OCI-M2 (cell line): Measurements from ENCODE around the gene ARHGAP24.
"Not testable (repeated sequence)": the region's sequence is repeated elsewhere in the genome, so short reads cannot be mapped to it uniquely, and the experiment has no call there.

Experiments
- DNase-seq: peaks from one replicate; lab custom pipeline; 2025; ENCODE audit not compliant: unreplicated experiment; lab: John Stamatoyannopoulos, UW

Gene ARHGAP24

DNA sequence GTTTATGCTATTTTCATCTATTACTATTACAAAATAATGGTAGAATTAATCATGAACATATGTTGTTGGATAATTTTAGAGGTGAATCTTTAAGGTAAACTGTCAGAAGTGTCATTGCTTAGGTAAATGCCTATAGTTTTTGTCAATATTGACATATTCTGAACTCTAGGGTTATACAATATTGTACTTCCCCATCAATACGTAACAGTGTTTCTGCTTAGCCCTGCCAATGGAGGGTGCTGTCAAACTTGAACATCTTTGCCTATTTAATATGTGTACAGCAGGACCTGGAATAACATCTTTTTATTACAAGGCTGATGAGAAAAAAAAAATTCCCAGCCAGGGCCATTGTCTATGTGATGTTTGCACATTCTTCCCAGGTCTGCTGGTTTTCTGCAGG, 40.8 kb downstream of the ARHGAP24 start:
- DNase-seq, result no peak

DNA sequence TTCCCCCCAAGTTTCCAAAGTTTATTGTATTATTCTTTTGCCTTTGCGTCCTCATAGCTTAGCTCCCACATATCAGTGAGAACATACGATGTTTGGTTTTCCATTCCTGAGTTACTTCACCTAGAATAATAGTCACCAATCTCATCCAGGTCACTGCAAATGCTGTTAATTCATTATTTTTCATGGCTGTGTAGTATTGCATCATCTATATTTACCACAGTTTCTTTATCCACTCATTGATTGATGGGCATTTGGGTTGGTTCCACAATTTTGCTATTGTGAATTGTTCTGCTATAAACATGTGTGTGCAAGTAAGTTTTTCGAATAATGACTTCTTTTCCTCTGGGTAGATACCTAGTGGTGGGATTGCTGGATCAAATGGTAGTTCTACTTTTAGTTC, 43.6 kb downstream of the ARHGAP24 start:
- not testable (repeated sequence) for DNase-seq

DNA sequence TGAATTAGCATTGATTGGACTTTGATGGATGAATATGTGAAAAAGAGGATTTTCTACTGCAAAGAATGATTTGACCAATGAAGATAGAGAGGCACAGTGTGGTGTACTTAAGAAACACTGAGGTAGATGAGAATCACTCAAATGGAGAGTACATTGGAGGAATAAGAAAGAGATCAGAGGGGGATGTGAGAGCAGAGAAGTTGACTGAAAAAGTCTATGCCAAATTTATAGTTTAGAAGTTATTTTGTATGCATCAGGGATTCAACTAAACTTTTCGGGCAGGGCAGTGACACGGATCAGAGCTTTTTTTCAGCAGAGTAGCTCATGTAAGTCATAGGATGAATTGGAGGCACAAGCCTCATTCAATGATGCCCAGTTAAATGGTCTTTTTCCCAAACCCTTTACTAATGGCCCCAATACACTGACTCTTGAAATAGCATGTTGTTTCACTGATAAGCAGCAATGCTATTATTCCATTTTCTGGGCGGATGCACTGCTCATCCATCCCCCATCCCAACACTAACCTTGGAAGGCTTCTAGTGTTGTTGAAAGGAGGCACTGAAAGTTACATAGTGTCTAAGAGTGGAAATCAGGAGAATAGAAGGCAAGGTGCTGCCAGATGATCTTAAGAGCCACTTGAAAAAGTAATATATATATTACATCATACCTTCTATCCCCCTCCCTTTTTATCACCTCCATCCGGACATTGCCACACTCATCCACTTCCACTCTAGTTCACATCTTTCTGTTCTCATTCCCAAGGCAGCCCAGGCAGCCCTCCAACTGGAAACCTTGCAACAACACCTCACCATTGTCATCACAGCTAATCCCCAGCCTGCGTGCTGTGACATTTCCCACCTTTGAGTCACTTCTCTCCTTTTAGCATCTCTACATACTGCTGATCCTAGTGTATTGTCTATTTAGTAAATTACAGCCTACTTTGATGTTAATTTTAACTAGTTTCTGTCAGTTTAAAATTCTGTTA, 46.1 kb downstream of the ARHGAP24 start:
- no peak for DNase-seq

DNA sequence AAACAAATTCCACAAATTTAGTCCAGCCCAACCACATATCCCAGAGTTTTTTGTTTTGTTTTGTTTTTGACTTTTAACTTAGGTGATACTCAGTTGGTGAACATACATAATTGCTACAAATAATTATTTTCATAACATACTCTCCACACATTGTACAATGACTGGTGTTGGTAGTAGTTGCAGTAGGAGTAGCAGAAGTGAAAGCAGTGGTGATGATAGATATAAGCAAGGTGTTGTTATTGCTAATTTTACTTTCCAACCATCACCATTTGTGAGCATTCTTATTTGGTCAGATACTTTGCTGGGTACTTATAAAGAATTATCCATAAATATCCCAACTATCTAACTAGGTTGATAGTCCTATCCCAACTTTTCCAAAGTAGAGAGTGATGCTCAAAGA, 47.3 kb downstream of the ARHGAP24 start:
- DNase-seq, result no peak

DNA sequence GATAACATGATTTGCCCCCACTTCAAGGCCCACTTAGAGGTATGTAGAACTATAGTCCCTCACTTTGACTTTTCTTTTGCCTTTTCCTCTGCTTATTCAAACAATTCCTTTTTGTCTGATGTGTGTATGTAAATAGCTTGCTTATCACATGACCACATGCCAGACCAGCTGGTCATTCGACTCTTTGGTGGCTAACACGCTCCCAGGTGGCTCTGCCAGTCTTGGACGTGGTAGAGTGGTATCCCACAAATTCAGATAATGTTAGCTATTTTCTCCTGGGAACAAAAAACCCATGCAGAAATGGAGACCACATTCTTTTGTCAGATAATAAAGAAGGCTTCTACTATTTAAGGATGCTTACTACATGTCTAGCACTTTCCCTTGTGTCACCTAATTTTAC, 47.9 kb downstream of the ARHGAP24 start:
- DNase-seq, result no peak

DNA sequence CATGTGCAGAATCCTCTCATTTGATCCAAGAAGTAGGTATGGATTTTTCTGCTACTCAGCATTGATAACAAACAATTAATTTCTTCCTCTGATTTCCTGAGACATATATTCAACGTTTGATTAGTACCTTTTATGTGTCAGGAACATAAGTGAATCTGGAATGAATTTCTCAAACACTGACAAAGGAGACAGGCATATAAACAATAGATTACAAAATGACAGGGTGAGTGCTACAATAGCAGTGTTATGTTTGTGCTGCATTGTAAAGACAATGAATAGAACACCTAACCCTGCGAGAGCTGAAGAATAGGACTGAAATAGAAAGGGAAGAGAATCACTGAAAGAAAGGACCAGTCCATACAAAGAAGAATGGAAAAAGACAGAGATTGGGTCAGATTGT, 52.9 kb downstream of the ARHGAP24 start:
- no peak for DNase-seq

DNA sequence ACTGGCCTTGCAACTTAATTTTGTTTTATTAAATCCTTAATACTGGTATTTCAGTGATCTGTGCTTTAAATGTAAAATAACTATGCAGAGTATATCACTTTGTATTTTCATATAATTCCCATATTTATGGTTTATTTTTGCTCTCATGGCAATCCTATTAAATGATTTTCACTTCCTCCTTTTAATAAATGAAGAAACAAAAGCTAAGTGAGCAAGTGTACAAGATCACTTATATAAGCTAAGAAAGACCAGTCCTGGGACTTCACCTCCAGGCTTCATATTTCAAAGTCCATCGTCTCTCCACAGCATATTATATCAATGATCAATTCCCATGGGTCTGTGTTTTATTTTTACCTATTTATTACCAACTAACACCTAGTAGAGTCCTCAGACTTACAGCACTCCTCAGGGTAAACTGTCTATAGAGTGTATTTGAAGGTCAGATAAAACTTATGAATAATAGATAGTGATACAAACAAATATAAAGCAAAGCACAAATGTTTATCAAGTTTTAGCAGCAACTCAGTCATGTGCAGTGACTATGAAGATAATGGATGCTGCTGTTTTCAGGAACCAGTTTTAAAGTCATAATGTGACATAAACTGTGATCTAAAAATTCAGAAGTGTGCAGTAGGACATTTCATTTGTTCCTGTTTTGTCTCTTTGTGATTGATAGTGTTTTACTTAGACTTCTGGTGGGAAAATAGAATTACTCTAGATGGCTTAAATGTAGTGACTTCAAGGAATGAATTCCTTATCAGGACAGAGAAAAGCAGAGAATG, 56.8 kb downstream of the ARHGAP24 start:
- no peak for DNase-seq

DNA sequence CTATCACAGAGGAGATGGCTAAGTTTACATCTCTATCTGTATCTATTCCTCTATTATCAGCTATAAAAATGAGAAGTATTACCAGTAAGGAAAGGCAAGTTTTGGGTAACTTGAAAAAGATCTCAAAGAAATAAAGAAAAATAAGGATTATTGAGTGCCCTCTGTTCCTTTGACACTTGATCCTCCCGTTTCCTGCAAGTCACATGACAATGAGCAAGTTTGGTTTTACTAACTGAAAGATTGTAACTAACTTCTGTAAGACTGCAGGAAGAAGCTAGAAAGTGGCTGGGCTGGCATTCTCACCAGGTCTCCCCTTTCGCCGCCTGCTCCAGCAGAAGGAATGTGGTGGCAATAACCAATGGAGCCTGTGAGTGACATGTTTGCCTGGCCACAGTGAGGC, 59.2 kb downstream of the ARHGAP24 start:
- DNase-seq, result no peak

DNA sequence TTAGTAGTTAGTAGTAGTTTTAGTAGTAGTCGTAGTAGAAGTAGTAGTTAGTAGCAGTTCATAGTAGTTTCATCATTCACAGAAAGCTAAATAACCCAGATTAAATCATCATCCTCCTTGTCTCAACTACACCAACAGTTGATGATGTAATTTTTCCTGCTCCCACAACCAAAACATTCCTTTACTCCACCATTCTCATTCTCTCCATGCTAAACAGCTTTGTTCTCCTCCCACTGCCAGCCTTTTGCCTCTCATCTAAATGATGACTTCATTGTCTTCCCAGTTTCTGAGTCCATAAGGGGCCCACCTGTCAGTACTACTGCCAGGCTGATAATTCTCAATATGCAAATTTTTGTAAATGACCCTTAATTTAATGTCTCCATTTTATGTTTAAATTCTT, 68.9 kb downstream of the ARHGAP24 start:
- DNase-seq, result no peak

DNA sequence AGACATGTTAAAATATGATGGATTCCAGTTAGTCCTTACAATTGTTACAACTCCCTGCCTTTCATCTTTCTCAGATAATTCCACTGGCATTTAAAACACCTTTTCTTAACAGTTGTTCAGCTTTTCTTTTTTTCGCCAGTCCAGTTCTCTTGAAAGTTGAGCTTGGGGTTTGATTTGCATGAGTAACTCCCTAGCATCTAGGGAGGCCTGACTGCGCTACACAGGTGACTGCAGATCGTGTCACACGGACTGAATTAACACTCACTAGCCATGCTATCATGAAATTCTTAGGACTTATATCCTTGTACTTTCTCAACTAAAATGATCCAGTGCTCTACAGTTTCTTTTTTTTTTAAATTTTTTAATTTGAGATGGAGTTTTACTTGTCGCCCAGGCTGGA, 69.8 kb downstream of the ARHGAP24 start:
- DNase-seq, result no peak

DNA sequence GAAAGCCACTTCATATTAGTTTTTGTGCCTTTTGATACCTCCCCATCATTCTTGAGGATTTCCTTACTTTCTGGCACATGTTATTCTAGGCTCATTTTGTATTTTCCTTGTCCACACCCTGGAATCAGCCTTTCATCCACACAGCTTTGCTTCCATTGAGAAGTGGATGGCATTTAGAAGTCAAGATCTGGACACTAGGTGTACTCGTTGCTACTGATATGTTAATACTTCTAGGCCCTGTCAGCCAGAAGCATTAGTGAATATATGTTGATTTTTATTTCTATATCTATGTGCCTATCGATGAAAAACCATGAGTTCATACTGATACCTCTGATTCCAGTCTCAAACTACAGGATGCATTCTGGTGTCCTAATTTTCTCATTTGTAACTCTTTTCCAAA, 73.2 kb downstream of the ARHGAP24 start:
- DNase-seq, result no peak

DNA sequence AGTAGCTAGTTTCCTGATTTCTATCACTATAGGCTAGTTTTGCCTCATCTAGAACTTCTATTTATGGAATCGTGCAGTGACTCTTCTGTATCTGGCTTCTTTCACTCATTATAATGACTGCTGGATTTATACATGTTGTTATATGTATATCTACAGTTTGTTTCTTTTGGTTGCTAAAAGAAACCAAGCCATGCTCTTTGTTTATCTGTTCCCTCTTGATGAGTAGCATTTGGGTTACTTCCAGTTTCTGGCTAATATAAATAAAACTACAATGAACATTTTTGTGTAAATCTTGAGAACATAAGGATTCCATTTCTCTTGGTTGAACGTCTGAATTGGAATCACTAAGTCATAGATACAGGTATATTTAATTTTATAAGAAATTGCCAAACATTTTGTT, 73.9 kb downstream of the ARHGAP24 start:
- DNase-seq, result no peak

DNA sequence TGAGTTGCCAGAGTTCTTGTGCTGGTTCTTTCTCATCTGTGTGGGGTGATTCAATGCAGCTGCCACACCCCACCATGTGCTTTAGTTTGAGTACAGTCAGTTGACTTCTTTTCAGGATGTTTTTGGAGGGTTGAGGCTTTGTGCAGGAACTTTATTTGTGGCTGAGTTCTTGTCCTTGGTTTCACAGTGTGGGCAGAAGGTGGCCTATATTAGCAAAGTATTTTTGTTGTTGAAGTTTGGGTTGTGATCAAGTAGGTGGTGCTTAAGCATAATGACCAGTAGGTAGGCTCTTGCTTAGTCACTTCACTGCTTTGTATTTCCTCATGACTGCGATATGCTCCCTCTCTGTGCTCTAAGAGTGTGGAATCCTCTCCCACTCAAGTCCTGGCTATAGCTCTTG, 80.3 kb downstream of the ARHGAP24 start:
- no peak for DNase-seq

DNA sequence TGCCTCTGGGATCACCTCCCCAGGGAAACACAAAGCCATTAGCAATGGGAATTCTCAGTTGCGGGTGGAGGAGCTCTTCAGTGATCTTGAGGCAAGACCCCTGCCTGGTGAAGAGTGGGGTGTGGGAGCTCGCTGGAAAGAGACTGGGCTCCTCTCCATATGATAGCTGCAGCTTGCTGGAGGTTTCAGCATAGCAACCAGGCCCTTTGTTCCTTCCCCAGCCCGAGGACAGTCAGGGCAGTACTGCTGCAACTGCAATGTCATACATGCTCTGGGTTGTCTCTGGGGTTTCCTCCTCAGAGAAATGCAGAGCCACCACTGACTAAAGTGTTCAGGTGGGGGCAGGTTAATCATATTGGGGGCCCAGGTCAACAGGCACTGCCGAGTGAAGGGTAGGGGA, 81.3 kb downstream of the ARHGAP24 start:
- DNase-seq, result no peak

DNA sequence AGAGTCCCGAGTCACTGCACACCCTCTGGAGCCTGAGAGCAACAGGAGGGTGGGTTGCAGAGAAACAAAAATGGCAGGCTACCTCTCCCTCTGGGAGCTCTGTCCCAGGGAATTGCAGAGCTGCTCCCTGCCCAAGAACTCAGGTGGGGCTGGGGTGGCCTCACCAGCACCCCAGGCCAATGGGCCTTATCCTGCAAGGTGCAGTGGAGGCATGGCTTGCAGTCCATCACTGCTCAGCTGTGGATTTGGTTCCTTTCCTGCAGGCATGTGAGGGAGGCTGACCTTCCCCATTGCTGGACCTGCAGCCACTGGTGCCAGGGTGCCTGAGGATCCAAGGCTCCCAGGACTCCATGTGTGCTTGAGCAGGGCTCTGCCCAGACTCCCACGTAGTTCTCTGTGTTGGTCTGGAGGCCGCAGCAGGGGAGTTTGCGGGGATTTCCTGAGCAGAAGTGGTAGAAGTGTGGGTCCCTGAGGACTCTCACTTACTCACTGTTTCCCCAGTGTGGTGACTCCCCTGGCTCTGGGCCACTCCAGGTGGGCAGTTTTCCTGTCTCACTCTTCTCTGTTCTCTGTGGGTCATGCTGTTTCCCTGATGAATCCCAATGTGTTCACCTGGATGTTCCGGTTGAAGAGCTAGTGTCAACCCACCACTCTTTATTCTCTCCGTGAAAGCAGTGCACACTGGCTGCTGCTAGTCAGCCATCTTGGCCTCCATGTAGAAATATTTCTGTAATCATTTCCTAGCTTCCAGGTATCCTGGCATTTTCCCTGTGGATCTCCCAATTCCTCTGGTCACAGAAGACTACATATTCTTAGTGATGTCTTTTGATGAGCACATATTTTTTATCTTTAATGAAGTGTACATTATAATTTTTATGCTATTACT, 82.3 kb downstream of the ARHGAP24 start:
- DNase-seq, result no peak

DNA sequence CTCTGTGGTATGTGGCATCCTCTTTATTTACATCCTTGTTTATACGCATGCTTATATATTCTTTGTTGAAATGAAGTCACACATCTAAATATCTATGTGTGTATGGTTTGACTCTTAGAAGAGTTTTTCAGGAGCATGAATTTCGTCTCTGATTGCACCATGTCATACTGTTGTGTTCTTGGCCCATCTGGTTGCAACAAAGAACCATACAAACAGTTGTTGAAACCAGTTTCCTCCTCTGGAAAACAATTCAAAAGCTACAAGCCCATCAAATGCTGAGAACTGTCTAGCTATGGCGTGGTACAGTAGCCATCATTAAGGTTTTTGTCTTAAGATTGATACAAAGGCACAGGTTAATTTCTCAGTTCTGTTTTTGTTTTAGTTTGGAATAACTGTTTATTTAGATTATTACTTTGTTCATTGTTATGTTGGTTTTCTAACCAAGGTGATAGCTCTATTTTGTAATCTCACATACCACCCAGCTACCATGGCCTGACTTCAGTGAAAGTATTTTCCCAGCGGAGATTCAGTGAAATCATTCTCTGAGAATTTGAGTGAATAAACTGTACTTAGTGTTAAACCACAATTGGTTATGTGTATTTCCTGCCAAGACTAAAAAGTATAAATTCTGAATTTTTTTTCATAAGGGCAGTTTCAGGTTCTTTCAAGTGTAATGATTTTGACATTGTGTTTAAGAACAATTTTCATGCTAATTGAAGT, 91.0 kb downstream of the ARHGAP24 start:
- no peak for DNase-seq

DNA sequence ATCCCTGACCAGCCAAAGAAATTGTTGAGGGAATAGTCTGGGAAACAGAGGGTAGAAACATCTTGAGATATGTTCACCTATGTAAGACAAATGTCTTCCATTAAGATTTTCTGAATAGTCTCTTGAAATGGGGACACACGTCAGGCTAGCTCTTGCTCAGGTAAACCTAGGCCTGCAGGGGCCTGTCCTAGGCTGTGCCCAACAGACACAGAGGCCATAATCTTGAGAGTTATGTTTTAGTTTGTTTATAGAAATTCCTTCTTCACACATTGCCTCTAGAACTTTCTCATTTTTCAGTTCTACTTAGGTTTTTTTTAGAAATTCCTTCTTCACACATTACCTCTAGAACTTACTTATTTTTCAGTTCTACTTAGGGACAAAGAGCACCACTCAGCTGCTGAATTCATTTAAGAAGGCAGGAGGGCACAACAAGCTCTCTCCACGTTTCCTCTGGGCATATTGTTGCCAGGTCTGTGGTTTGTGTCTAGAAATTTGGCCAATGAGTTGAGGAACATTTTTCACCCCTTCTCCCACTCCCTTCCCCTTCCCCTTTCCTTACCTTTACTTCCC, 94.9 kb downstream of the ARHGAP24 start:
- DNase-seq, result no peak

DNA sequence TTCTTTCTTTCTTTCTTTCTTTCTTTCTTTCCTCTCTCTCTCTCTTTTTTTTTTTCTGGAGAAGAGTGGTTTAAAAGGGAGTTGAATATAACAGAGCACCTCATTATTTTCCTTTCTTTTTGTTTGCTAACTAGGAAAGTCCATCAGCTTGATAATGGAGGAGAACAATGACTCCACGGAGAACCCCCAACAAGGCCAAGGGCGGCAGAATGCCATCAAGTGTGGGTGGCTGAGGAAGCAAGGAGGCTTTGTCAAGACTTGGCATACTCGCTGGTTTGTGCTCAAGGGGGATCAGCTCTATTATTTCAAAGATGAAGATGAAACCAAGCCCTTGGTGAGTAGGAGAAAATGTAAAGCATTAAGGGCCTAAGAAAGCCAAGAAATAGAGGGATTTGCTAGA, 95.4 kb downstream of the ARHGAP24 start:
- no peak for DNase-seq

DNA sequence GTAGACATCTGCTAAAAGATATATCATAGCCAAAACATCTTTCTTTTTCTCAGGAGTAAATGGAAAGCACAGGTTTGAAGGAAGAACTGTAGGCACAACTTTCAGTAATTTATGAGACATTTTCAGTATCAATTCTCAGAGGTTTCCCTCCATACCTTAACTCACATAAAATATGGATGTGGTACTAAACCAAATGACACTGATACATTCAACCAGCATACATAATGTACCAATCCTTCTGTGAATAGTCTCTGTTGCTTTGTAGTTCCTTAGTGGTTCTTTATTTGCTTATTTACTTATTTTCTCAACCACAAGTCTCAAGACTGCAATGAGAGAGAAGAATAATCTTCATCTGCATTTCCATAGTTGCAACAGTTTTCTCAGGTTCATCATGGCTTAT, 96.1 kb downstream of the ARHGAP24 start:
- no peak for DNase-seq

DNA sequence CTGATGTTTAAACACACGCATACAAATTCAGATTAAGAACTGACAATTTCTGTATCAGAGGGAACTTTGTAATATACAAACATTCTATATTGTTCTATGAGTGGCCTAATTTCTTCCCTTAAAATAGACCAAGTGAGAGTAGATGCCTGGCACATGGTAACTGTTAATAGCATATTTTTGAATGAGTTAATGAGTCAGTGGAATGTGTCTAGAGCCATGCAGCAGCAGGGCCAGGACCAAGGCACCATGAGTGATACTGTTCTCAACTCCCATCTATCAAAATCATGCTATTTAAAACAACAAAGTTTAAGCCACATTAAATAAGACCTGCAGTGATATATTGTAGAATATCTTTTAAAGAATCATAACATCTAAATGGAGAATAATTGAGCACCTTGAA, 98.3 kb downstream of the ARHGAP24 start:
- no peak for DNase-seq
